IPS-NIHi7 (cell line): ENCODE results near the gene DPM2.

Source experiments
- DNase-seq: peaks from one replicate; pipeline ENCODE4 v3.0.0; 2012; ENCODE audit warnings: mixed read lengths; ENCODE audit errors: extremely low spot score

DPM2 gene

GRCh38 chr9:127973169-127974000 is 35.7 kb upstream of the DPM2 start:
- DNase-seq, result no peak

GRCh38 chr9:127972236-127972871 is 34.7 kb upstream of the DPM2 start:
- DNase-seq, result no peak

- peak; percentile 52 for DNase-seq
Observed at GRCh38 chr9:127971357-127972235, 33.9 kb upstream of the DPM2 start.

DNA sequence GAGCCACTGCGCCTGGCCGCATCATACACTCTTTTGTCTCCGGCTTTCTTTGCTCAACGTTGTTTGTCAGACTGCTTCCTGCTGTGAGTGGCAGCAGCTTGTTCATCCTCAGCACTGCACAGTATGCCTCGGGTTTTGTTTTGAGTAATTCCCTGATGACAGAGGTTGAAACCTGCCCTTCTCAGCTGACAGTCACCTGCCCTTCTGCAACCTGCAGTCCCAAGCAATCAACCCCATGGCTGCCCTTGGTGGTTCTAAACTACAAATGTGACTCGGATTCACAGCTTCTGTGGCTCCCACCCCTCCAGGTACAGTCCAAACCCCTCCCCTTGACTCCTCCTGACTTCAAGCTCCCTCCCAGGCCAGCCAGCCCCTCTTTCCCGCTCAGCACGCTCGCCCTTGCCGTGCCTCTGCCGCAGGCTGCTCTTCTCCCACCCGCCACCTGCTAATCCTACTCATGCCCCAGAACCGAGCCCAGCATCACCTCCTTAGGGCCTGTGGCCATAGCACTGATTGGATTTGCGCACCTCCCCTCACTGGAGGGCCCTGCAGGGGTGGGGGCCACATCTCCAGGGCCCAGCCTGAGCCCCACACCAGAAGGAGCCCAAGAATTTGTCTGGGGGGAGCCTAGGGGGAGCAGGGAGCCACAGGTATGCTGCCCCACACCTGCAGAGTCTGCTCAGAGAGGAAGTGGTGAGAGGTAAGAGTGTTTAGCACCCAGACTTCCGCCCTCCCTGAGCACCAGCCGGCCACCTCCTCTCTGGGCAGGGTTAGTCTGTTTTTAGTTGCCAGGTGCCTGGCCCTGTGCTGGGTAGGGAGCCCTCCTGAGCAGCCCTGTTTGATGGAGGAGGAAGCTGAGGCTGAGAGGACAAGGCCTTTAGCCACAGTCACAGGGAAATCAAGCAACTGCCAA is 33.0 kb upstream of the DPM2 start:
- no peak for DNase-seq

DNA sequence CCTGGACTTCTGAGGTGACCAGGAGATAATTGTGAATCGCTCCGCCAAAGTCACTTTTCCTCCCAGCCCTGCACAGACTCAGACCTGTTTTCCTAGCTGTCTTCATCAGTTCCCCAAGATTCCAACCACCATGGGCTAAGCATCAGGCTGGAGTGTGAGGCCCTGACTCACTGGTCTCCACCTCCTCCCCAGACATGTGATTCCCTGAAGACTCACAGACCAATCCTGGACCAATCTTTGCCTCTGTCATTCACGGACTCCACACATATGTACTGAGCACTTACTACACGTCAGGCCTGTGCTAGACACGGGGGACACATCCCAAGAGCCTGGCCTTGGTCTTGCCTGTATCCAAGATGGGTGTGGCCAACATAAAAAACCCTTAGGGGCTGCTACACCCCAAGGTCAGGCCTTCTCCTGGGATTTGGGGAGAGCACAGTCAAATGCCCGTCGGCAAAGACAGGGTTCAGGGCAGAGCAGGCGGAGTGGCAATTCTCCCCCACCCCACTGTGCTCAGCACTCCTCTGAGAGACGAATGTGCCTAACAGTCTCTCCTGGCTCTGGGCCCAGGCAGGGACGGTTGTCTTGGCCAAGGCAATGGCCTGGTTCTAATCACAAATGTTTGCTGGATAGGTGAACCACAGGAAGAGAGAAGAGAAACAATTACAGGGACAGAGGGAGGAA is 31.2 kb upstream of the DPM2 start:
- DNase-seq, result no peak

- DNase-seq, result no peak
Observed at GRCh38 chr9:127968042-127968441, 30.4 kb upstream of the DPM2 start.

GRCh38 chr9:127967151-127967809 is 29.6 kb upstream of the DPM2 start:
- DNase-seq, result no peak

GRCh38 chr9:127966416-127967150 is 28.9 kb upstream of the DPM2 start:
- DNase-seq, result no peak

DNA sequence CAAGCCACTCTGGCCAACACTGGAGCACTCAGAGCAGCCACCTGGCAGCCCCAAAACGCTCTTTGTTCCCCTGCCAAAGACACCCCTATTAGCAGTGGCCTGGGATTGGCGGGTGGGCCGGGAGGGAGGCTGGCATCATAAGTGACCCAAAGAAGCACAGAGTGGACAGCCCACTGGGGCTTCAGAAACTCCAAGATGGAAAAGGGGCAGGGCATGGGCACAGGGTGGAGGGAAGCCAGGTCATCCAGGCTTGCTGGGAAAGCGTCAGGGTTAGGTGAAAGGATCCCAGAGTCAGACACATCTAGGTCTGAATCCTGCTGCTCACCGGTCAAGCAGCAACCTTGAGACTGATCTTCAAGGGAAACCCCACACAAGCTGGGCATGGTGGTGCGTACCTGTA is 28.3 kb upstream of the DPM2 start:
- no peak for DNase-seq

GRCh38 chr9:127963359-127964064 is 25.9 kb upstream of the DPM2 start:
- no peak for DNase-seq

GRCh38 chr9:127963041-127963358 is 25.3 kb upstream of the DPM2 start:
- no peak for DNase-seq

- no peak for DNase-seq
Observed at GRCh38 chr9:127962278-127962677, 24.6 kb upstream of the DPM2 start.

- no peak for DNase-seq
Observed at GRCh38 chr9:127961613-127962155, 24.0 kb upstream of the DPM2 start.

GRCh38 chr9:127961155-127961490 is 23.5 kb upstream of the DPM2 start:
- no peak for DNase-seq

DNA sequence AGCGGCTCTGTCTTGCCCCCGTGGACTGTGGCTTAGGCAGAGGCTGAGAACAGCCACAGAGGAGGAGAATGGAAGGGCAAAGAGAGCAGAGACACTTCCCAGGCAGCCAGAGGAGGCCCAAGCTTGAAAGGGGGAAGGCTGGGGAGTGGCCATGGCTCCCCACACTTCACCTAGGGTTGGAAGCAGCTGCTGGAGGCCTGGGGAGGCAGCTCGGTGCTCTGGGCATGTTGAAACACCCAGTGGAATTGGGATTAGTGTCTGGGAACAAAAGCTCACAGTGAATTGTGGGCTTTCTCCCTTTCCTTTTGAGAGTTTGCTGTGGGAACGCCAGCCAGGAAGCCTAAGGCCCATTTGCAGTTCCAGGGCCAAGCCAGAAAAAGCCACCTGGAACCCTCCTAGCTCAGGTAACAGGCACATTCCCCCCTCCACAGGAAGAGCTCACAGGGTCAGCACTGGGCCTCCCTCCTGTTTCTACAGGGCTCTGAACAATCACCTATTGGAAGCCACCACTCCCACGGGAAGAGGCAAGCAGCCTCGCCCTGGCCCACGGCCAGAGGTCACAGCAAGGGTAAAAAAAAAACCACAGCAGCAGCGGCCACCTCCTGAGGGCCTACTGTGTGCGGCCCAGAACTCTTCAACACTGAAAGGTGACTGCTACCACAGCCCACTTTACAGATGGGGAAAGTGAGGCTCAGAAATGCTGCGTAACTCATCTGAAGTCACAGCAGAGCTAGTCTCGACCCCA is 22.9 kb upstream of the DPM2 start:
- DNase-seq, result no peak

- no peak for DNase-seq
Observed at GRCh38 chr9:127959841-127960409, 22.3 kb upstream of the DPM2 start.

DNA sequence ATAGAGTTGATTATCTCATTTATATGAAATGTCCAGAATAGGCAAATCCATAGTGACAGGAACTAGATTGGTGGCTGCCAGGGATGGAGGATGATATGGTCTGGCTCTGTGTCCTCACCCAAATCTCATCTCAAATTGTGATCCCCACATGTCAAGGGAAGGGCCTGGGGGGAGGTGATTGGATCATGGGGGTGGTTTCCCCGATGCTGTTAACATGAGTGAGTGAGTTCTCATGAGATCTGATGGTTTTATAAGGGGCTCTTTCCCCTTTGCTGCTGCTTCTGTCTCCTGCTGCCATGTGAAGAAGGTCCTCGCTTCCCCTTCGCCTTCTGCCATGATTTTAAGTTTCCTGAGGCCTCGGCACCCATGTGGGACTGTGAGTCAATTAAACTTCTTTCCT is 21.7 kb upstream of the DPM2 start:
- no peak for DNase-seq

DNA sequence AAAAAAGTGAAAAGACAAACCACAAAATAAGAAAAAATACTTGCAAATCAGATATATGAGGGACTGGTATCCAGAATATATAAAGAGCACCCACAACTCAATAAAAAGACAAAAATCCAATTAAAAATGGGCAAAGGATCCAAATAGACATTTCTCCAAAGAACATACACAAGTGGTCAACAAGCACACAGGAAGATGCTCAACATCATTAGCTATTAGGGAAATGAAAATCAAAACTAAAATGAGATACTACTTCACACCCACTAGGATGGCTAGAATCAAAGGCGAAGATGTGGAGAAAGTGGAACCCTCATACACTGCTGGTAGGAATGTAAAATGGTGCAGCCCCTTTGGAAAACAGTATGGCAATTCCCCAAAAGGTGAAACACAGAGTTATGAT is 21.1 kb upstream of the DPM2 start:
- no peak for DNase-seq
